Activated T-cell treated with anti-CD3 and anti-CD28 coated beads, Interleukin-2, amount 50 U/mL, for 24 hours (primary cell): ENCODE results near the gene DGLUCY.
"Not testable (repeated sequence)": the region's sequence is repeated elsewhere in the genome, so short reads cannot be mapped to it uniquely, and the experiment has no call there.

ENCODE experiments used
- DNase-seq: peaks from one replicate; pipeline ENCODE4 v3.0.0-alpha.2; 2020
- H3K27ac Mint-ChIP-seq: 2 replicates; pipeline ENCODE4 v1.8.0; 2020; ENCODE audit warnings: mild to moderate bottlenecking, mixed read lengths
- H3K27me3 Mint-ChIP-seq: 2 replicates; pipeline ENCODE4 v1.8.0; 2020; ENCODE audit warnings: mixed read lengths
- H3K36me3 Mint-ChIP-seq: 2 replicates; pipeline ENCODE4 v1.8.0; 2020; ENCODE audit warnings: low read depth, mixed read lengths
- H3K4me1 Mint-ChIP-seq: 2 replicates; pipeline ENCODE4 v1.8.0; 2020; ENCODE audit warnings: low read depth, mixed read lengths
- H3K4me3 Mint-ChIP-seq: 2 replicates; pipeline ENCODE4 v1.8.0; 2020; ENCODE audit warnings: mild to moderate bottlenecking, moderate library complexity, mixed read lengths
- H3K9me3 Mint-ChIP-seq: 2 replicates; pipeline ENCODE4 v1.8.0; 2020; ENCODE audit warnings: mixed read lengths

DGLUCY gene

DNA sequence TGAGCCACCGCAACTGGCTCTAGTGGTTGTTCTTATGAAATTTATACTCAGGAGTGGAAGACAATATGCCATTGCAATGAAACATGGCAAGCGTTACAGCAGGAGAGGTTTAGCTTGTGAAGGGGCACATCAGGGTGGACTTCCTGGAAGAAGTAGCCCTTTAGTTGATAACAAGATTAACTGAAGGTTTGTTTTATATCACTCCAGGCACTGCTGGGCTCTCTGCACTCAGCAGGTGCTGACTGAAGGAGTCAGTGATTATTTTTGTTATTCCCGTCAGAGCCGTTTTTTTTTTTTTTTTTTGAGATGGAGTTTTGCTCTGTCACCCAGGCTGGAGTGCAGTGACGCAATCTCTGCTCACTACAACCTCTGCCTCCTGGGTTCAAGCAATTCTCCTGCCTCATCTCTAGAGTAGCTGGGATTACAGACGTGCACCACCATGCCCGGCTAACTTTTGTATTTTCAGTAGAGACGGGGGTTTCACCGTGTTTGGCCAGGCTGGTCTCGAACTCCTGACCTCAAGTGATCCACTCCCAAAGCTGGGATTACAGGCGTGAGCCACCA lies 148.2 kb downstream of the DGLUCY start:
- Mint-ChIP-seq H3K4me3 (no peak overlapping the region), H3K36me3 (no peaks in the 10 kb centered on the region)
- no peak for DNase-seq

DNA sequence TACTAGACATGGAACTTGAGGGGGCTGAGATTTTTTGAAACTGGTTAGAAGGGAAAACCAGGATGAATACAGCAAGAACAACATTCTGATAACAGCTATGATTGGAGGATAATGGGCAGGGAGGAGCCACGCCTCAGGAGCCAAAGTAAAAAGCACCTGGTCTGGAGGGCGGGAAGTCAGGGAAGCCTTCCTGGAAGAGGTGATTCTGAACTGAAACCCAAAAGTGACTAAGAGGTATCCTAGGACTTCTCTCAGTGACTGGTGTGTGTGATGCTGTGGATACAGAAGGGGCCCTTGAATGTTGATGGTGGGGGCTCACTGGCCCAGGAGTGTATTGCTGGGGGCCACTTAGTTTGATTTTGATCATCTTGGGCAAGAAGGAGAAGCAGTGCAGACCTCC lies 149.5 kb downstream of the DGLUCY start:
- Mint-ChIP-seq H3K27ac (no peak overlapping the region), H3K36me3 (peaks cover 4% of the 10 kb centered on the region), H3K27me3 (no peaks in the 10 kb centered on the region), H3K9me3 (no peaks in the 10 kb centered on the region), H3K4me1 (peaks cover 69% of the 10 kb centered on the region), H3K4me3 (peak overlapping the region; percentile 28)
- DNase-seq = no peak

More for the DNA sequence above, 148.2 kb downstream of the DGLUCY start:
- Mint-ChIP-seq H3K27ac (no peak overlapping the region), H3K27me3 (no peaks in the 10 kb centered on the region), H3K9me3 (no peaks in the 10 kb centered on the region), H3K4me1 (peaks cover 73% of the 10 kb centered on the region)

DNA sequence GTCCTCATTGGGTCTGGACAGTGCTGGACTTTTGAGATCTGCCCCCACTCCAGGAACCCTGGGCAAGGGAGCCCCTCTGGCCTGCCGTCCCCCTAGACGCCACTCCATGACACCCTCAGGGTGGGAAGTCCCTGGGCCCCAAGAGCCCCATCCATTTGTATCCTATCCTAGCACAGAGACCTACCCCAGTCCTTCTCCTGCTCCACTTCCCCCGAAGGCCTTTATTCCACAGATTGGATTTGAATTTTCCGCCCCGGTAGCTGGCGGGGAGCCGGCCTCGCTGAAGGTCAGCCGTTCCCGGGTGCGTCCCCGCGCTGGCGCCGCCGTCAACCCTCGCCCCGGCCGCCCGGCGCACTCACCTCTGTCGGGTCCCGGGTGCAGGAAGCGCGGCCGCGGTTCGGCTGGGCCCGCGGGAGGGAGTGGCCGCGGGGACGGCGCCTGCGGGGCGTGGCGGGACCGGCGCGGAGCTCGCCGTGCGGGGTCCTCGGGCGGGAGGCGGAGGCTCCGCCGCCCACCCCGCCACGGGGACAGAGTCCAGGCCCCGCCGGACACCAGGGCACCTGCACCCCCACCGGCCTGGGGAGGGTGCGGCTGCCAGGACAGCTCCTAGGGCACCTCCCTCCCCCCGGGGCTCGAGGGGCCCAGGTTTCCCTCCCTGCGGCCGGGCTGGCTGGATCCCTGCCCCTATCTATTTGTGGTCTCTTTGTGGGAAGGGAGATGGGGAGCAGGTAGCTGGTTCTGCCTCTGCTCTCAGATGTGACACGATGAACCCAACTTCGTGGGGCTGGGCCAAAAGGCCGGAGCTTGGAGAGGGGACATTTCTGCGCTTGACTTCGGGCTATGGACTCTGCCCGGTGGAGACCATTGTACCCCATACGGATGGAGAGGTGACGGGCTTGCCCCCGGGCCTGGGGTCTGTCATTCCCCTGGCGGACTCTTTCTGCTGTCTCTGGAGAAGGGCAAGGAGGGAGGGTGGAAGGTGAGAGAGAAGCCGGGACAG lies 150.6 kb downstream of the DGLUCY start:
- H3K36me3 Mint-ChIP-seq = peaks cover 11% of the 10 kb centered on the region
- H3K4me1 Mint-ChIP-seq = peaks cover 69% of the 10 kb centered on the region
- H3K4me3 Mint-ChIP-seq = peak overlapping the region; percentile 66
- no peaks in the 10 kb centered on the region for H3K9me3 Mint-ChIP-seq
- DNase-seq = peak; percentile 61
- peak overlapping the region; percentile 68 for H3K27ac Mint-ChIP-seq
- H3K27me3 Mint-ChIP-seq = no peaks in the 10 kb centered on the region

DNA sequence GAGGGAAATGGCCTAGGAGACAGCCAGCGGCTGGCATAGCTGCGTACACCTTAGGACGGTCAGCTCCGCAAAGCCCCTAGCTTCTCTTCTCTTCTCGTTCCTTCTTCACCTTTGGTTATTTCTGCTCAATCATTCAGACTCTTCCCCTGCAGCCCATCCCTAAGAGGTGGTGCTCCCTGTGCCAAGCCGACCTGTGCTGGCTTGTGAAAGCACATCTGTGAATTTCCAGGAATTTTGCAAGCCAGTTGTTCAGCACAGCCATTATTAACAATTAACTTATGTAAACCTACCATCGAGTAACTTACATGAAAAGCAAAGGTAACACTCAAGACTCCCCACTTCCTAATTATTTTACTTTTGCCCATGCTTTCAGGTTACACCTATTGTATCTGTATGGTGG lies 151.5 kb downstream of the DGLUCY start:
- Mint-ChIP-seq H3K4me1 (peaks cover 61% of the 10 kb centered on the region), H3K27ac (peak overlapping the region; percentile 75), H3K4me3 (peak overlapping the region; percentile 30)

GRCh38 chr14:91266276-91266675 lies 152.4 kb downstream of the DGLUCY start:
- H3K36me3 Mint-ChIP-seq = peaks cover 24% of the 10 kb centered on the region
- H3K27ac Mint-ChIP-seq = not testable (repeated sequence)

More for the DNA sequence above, 151.5 kb downstream of the DGLUCY start:
- Mint-ChIP-seq H3K9me3 (no peaks in the 10 kb centered on the region), H3K27me3 (no peaks in the 10 kb centered on the region), H3K36me3 (peaks cover 20% of the 10 kb centered on the region)
- DNase-seq = no peak

GRCh38 chr14:91267965-91268437 lies 154.1 kb downstream of the DGLUCY start:
- H3K27me3 Mint-ChIP-seq = no peaks in the 10 kb centered on the region
- DNase-seq = no peak
- H3K4me3 Mint-ChIP-seq = no peak overlapping the region
- peaks cover 45% of the 10 kb centered on the region for H3K4me1 Mint-ChIP-seq
- H3K27ac Mint-ChIP-seq = no peak overlapping the region
- H3K36me3 Mint-ChIP-seq = peaks cover 36% of the 10 kb centered on the region
- H3K9me3 Mint-ChIP-seq = no peaks in the 10 kb centered on the region

More at GRCh38 chr14:91266276-91266675, 152.4 kb downstream of the DGLUCY start:
- not testable (repeated sequence) for DNase-seq, H3K4me3 Mint-ChIP-seq, H3K9me3 Mint-ChIP-seq, H3K27me3 Mint-ChIP-seq
- H3K4me1 Mint-ChIP-seq = peaks cover 55% of the 10 kb centered on the region

DNA sequence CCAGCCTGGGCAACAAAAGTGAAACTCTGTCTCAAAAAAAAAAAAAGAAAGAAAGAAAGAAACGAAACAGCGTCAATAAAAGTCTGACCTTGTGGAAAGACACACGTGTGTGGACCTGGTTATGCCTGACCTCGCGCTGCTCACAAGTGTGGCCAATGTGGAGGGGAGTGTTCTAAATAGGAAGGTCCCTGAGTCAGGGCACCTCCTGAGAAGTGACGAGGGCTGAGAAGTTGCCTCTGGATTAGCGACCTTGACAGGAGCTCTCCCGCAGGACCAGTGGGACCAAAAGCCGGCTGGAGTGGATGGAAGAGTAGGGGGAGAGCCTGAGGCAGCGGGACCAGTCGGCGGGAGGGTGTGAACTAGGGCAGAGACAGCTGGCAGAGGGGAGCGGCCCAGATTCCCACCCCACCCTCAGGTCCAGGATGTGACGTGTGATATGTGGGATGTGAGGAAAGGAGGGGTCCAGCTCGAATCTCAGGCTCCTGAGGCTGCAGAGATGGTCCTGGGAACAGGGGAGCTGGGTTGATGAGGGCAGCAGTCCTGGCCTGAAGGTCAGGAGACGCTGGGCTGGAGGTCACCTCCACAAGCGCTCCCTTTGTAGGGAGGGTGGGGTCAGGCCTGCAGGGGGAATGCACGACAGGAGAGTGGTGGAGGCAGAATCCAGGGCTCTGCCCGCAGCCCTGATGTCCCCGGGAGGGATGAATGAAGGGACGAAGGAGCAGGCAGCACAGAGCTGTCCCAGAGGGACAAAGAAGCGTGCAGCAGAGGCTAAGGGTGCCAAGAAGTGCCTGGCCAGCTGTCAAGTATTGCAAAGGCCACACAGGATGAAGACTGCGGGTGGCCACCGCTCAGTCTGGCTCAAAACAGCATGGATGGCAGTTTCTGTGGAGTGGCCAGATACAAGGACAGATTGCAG lies 155.5 kb downstream of the DGLUCY start:
- peaks cover 32% of the 10 kb centered on the region for H3K4me1 Mint-ChIP-seq
- no peaks in the 10 kb centered on the region for H3K9me3 Mint-ChIP-seq
- no peaks in the 10 kb centered on the region for H3K27me3 Mint-ChIP-seq
- no peak overlapping the region for H3K4me3 Mint-ChIP-seq
- DNase-seq = no peak
- H3K27ac Mint-ChIP-seq = peak overlapping the region; percentile 47
- peaks cover 47% of the 10 kb centered on the region for H3K36me3 Mint-ChIP-seq

GRCh38 chr14:91270188-91270587 lies 156.3 kb downstream of the DGLUCY start:
- Mint-ChIP-seq H3K4me3 (no peak overlapping the region), H3K4me1 (peaks cover 27% of the 10 kb centered on the region), H3K9me3 (no peaks in the 10 kb centered on the region), H3K27me3 (no peaks in the 10 kb centered on the region), H3K27ac (peak overlapping the region; percentile 47), H3K36me3 (peaks cover 55% of the 10 kb centered on the region)
- no peak for DNase-seq

- no peak overlapping the region for H3K4me3 Mint-ChIP-seq
- no peaks in the 10 kb centered on the region for H3K9me3 Mint-ChIP-seq
- H3K4me1 Mint-ChIP-seq = peaks cover 23% of the 10 kb centered on the region
- H3K36me3 Mint-ChIP-seq = peaks cover 59% of the 10 kb centered on the region
- no peaks in the 10 kb centered on the region for H3K27me3 Mint-ChIP-seq
- no peak for DNase-seq
- peak overlapping the region; percentile 47 for H3K27ac Mint-ChIP-seq
These were observed 156.7 kb downstream of the DGLUCY start for GRCh38 chr14:91270619-91271018.

GRCh38 chr14:91271639-91272038 lies 157.8 kb downstream of the DGLUCY start:
- DNase-seq = no peak
- no peaks in the 10 kb centered on the region for H3K9me3 Mint-ChIP-seq

GRCh38 chr14:91272341-91273272 lies 158.7 kb downstream of the DGLUCY start:
- Mint-ChIP-seq H3K27ac (peak overlapping the region; percentile 48), H3K4me3 (no peak overlapping the region), H3K9me3 (no peaks in the 10 kb centered on the region), H3K36me3 (peaks cover 77% of the 10 kb centered on the region), H3K27me3 (no peaks in the 10 kb centered on the region), H3K4me1 (peaks cover 10% of the 10 kb centered on the region)
- DNase-seq = no peak

More at GRCh38 chr14:91271639-91272038, 157.8 kb downstream of the DGLUCY start:
- Mint-ChIP-seq H3K4me1 (peaks cover 18% of the 10 kb centered on the region), H3K27ac (no peak overlapping the region), H3K36me3 (peaks cover 67% of the 10 kb centered on the region), H3K4me3 (no peak overlapping the region), H3K27me3 (no peaks in the 10 kb centered on the region)

DNA sequence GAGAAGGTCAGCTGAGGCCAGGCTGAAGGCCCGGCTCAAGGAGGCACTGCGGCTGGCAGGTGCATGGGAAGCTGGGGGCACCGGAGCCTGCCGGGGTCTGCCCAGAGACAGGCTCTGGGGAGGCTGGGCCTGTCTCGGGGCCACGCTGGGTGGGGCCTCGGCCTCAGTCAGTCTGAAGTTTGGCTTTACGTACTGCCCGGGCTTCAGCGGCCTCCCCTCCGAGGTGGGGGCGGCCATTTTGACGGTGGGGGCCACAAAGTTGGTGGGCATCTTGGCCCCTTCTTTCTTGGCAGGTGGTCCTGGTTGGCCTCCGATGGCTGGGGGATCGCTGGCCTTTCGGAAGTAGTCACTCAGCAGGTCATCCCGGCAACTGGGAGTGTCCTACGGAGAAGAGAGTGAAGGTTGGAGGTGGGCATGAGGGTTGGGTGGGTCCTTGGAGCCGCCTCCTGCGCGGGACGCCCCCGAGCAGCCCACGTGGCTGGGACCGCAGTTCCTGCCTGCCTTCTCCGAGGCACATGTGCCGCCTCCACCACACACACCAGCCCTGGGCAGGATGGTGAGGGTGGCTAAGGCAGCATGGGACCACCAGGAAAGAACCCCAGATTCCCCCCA lies 159.5 kb downstream of the DGLUCY start:
- H3K36me3 Mint-ChIP-seq = peaks cover 80% of the 10 kb centered on the region
- no peaks in the 10 kb centered on the region for H3K27me3 Mint-ChIP-seq
- no peak overlapping the region for H3K4me3 Mint-ChIP-seq
- no peaks in the 10 kb centered on the region for H3K9me3 Mint-ChIP-seq
- DNase-seq = no peak
- H3K4me1 Mint-ChIP-seq = peaks cover 6% of the 10 kb centered on the region
- peak overlapping the region; percentile 73 for H3K27ac Mint-ChIP-seq

DNA sequence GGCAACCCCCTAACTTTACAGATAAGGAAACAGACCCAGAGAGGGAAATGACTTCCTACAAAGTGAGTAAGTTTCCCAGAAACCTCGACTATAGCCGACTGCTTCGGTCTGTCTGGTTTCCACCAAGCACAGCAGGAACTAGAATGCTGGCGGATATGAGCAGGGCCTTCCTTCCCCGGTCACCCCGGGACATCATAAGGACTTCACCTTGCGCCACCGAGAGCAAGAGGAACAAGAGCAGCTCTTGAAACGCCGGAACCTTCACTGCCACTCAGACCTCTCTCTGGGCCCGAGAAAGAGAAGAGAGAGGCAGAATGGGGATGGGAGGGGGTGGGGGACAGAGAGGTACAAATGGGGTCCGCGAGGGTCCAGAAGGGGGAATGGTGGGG lies 160.0 kb downstream of the DGLUCY start:
- peaks cover 82% of the 10 kb centered on the region for H3K36me3 Mint-ChIP-seq
- peak overlapping the region; percentile 73 for H3K27ac Mint-ChIP-seq
- no peaks in the 10 kb centered on the region for H3K9me3 Mint-ChIP-seq
- H3K4me3 Mint-ChIP-seq = no peak overlapping the region
- no peaks in the 10 kb centered on the region for H3K27me3 Mint-ChIP-seq
- no peak for DNase-seq
- peaks cover 6% of the 10 kb centered on the region for H3K4me1 Mint-ChIP-seq
